ENCODE results near the gene DACT1. TPM values are rescaled to one million over a fixed set of nuclear protein-coding genes. Genes with fewer than 3 reads are reported as not detected.

DACT1 gene
- polyA plus RNA-seq, 2 of the 4 experiments (the other 2 are of a cell fraction): 0.45 to 0.89 TPM

DNA sequence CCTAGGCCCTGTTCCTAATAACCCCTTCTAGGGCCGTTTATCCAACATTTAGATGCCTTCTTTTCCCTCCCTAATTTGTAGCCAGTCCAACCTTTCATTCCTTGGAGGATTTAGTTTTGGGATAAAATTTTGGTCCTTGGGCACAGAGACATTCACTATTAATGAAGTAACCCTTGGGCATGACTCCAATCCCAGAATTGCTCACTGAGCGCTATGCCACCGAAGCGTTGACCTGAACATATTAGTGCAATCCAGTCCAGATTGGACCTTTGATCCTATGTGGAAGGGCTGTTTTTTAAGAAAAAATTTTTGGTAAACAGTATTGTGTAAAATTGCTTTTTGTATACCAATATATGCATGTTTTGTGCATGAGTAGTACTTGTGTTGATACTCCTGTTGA, 10.0 kb downstream of the DACT1 start:
- ChIA-PET CTCF (no interaction called here), POLR2A (no interaction called here)
- Histone ChIP-seq H3K4me1 (no peaks in the 10 kb centered on the region), H3K4me3 (no peak overlapping the region), H3K27ac (no peak overlapping the region), H3K9me3 (no peaks in the 10 kb centered on the region), H3K4me2 (no peak overlapping the region)
- WGBS (ENCODE audit: missing lambda C conversion rate): 72% methylated on average over 4 of the region's 4 CpGs
- TF ChIP-seq MYC (IDR thresholded peaks at IDR 0.05; ENCODE audit: borderline replicate concordance, low read length) (no peak), ZFP36 (IDR thresholded peaks at IDR 0.05; ENCODE audit: borderline replicate concordance, partially characterized antibody) (no peak), ZNF302 (CRISPR knock-in tag; IDR thresholded peaks at IDR 0.05) (no peak), NFE2L2 (conservative IDR thresholded peaks at IDR 0.05; ENCODE audit: low read length) (no peak), HEYL (CRISPR knock-in tag; IDR thresholded peaks at IDR 0.05) (no peak), ESRRA (IDR thresholded peaks at IDR 0.05; ENCODE audit: borderline replicate concordance, low read length) (no peak), HOXB5 (CRISPR knock-in tag; IDR thresholded peaks at IDR 0.05) (no peak), TFCP2L1 (CRISPR knock-in tag; IDR thresholded peaks at IDR 0.05) (no peak)
- TF ChIP-seq, protein P1, sequence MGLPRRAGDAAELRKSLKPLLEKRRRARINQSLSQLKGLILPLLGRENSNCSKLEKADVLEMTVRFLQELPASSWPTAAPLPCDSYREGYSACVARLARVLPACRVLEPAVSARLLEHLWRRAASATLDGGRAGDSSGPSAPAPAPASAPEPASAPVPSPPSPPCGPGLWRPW (IDR thresholded peaks at IDR 0.05): no peak
- no peak for ATAC-seq
- no peak for FAIRE-seq
- no peak for DNase-seq (ENCODE audit: low read depth in 1 of 2, low spot score in 1 of 2)

- Histone ChIP-seq H3K4me2 (no peak overlapping the region), H3K27ac (no peak overlapping the region), H3K4me1 (no peaks in the 10 kb centered on the region), H3K4me3 (no peak overlapping the region), H3K9me3 (no peaks in the 10 kb centered on the region; the same call in 2 of the 3 replicates)
- TF ChIP-seq, protein P2, sequence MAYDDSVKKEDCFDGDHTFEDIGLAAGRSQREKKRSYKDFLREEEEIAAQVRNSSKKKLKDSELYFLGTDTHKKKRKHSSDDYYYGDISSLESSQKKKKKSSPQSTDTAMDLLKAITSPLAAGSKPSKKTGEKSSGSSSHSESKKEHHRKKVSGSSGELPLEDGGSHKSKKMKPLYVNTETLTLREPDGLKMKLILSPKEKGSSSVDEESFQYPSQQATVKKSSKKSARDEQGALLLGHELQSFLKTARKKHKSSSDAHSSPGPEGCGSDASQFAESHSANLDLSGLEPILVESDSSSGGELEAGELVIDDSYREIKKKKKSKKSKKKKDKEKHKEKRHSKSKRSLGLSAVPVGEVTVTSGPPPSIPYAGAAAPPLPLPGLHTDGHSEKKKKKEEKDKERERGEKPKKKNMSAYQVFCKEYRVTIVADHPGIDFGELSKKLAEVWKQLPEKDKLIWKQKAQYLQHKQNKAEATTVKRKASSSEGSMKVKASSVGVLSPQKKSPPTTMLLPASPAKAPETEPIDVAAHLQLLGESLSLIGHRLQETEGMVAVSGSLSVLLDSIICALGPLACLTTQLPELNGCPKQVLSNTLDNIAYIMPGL (CRISPR knock-in tag; IDR thresholded peaks at IDR 0.05; ENCODE audit: borderline replicate concordance): no peak
- TF ChIP-seq POLR2AphosphoS2 (conservative IDR thresholded peaks at IDR 0.05; ENCODE audit: low read length): no peak
- TF ChIP-seq SMC3 (IDR thresholded peaks at IDR 0.05): no peak
- TF ChIP-seq POLR2A (IDR thresholded peaks at IDR 0.05; ENCODE audit: low read length): no peak
- no peak for TF ChIP-seq HOXB13 (CRISPR knock-in tag; IDR thresholded peaks at IDR 0.05; ENCODE audit: low read depth)
- no peak for ATAC-seq
- ChIA-PET CTCF (interaction anchor here (1.1 to 3.6 kb wide), 2 partner anchors 11 to 369 kb away, joined by 3 to 20 read pairs; no protein-coding TSS in a partner anchor), POLR2A (no interaction called here)
- DNase-seq (ENCODE audit: low read depth in 1 of 2, low spot score in 1 of 2): no peak
- FAIRE-seq: no peak
- WGBS (ENCODE audit: missing lambda C conversion rate): 56% methylated on average over 2 of the region's 2 CpGs
Observed at GRCh38 chr14:58650857-58651256, 13.1 kb downstream of the DACT1 start.

DNA sequence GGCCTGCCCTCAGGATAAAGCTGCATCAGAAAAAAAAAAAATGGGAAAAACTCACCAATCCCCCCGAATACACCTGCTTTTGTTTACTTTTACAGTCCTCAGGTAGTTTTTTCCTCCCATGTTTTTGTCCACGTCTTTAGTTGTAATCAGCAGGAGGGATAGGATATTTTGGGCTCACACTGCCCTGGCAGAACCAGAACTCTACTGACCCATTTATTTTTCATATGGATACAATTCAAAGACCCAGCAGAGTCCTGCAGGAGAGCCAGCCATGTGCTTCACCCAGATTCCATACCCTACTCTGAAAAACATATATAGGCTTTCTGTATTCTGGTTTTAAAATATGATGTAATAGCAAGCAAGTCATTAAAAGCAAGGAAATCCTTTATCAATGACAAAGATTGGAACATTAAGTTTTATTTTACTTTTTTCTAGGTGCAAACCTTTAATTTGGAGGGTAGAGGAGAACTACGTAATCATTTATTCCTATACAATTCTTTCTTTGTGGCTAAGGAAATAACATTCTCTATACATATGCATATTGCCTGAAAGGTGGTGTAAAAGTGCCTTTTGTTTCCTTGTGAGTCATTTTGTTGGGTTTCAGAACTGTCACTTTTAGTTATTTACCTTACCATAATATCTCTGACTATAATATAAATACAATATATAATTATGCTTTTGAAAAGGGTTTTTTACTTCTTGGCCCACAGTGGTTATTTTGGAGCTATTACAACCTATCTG, 19.1 kb downstream of the DACT1 start:
- no peak overlapping the region for H3K4me2 ChIP-seq
- DNase-seq (ENCODE audit: low read depth in 1 of 2, low spot score in 1 of 2) (no peak), ATAC-seq (no peak), FAIRE-seq (no peak)
- 42% methylated on average over 3 of the region's 3 CpGs for WGBS (ENCODE audit: missing lambda C conversion rate)
- H3K27ac ChIP-seq: no peak overlapping the region
- no peak overlapping the region for H3K4me3 ChIP-seq
- POLR2A ChIA-PET: no interaction called here
- H3K4me1 ChIP-seq: no peaks in the 10 kb centered on the region
- H3K9me3 ChIP-seq: no peaks in the 10 kb centered on the region; the same call in 2 of the 3 replicates
- CTCF ChIA-PET: interaction anchor here (0.5 to 0.6 kb wide), 2 partner anchors 359 to 1970 kb away, joined by 3 read pairs; no protein-coding TSS in a partner anchor
- TF ChIP-seq ZC3H11A (IDR thresholded peaks at IDR 0.05): no peak
- no peak for TF ChIP-seq RARB (CRISPR knock-in tag; IDR thresholded peaks at IDR 0.05)
- TF ChIP-seq KDM1A (IDR thresholded peaks at IDR 0.05; ENCODE audit: low read depth): no peak
- no peak for TF ChIP-seq ESRRA (IDR thresholded peaks at IDR 0.05; ENCODE audit: borderline replicate concordance, low read length)
- no peak for TF ChIP-seq NPAS2 (CRISPR knock-in tag; IDR thresholded peaks at IDR 0.05; ENCODE audit: borderline replicate concordance)
- TF ChIP-seq ZNF302 (CRISPR knock-in tag; IDR thresholded peaks at IDR 0.05): no peak
- no peak for TF ChIP-seq BHLHE40 (IDR thresholded peaks at IDR 0.05; ENCODE audit: low read depth, low read length)
- no peak for TF ChIP-seq NFE2L2 (conservative IDR thresholded peaks at IDR 0.05; ENCODE audit: low read length)
- TF ChIP-seq, protein P3, sequence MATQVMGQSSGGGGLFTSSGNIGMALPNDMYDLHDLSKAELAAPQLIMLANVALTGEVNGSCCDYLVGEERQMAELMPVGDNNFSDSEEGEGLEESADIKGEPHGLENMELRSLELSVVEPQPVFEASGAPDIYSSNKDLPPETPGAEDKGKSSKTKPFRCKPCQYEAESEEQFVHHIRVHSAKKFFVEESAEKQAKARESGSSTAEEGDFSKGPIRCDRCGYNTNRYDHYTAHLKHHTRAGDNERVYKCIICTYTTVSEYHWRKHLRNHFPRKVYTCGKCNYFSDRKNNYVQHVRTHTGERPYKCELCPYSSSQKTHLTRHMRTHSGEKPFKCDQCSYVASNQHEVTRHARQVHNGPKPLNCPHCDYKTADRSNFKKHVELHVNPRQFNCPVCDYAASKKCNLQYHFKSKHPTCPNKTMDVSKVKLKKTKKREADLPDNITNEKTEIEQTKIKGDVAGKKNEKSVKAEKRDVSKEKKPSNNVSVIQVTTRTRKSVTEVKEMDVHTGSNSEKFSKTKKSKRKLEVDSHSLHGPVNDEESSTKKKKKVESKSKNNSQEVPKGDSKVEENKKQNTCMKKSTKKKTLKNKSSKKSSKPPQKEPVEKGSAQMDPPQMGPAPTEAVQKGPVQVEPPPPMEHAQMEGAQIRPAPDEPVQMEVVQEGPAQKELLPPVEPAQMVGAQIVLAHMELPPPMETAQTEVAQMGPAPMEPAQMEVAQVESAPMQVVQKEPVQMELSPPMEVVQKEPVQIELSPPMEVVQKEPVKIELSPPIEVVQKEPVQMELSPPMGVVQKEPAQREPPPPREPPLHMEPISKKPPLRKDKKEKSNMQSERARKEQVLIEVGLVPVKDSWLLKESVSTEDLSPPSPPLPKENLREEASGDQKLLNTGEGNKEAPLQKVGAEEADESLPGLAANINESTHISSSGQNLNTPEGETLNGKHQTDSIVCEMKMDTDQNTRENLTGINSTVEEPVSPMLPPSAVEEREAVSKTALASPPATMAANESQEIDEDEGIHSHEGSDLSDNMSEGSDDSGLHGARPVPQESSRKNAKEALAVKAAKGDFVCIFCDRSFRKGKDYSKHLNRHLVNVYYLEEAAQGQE (IDR thresholded peaks at IDR 0.05): no peak
- TF ChIP-seq, protein P4, sequence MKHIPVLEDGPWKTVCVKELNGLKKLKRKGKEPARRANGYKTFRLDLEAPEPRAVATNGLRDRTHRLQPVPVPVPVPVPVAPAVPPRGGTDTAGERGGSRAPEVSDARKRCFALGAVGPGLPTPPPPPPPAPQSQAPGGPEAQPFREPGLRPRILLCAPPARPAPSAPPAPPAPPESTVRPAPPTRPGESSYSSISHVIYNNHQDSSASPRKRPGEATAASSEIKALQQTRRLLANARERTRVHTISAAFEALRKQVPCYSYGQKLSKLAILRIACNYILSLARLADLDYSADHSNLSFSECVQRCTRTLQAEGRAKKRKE (CRISPR knock-in tag; IDR thresholded peaks at IDR 0.05; ENCODE audit: low read depth): no peak
